ENCODE data around the gene ATXN2. TPM values are rescaled to one million over a fixed set of nuclear protein-coding genes. Genes with fewer than 3 reads are reported as not detected.

The ATXN2 gene
- total and polyA plus RNA-seq, 9 of the 15 experiments (the other 6 are each of a cell fraction or from before 2014, with no cell fraction given): 16.8 to 67.8 (median 29.3) TPM

- no peak for TF ChIP-seq NKRF (IDR thresholded peaks at IDR 0.05; ENCODE audit: borderline replicate concordance)
- no peak for TF ChIP-seq ESRRB (CRISPR knock-in tag; IDR thresholded peaks at IDR 0.05; ENCODE audit: borderline replicate concordance)
- no peak for TF ChIP-seq GTF2B (IDR thresholded peaks at IDR 0.05; ENCODE audit: extremely low read depth, insufficient read length)
- no peak for TF ChIP-seq HMG20A (CRISPR knock-in tag; conservative IDR thresholded peaks at IDR 0.05)
- no peak for TF ChIP-seq ZNF830 (CRISPR knock-in tag; IDR thresholded peaks at IDR 0.05)
- no peak for TF ChIP-seq SNIP1 (IDR thresholded peaks at IDR 0.05; ENCODE audit: low read depth)
- no peak for TF ChIP-seq ZNF23 (CRISPR knock-in tag; IDR thresholded peaks at IDR 0.05)
- TF ChIP-seq NUFIP1 (IDR thresholded peaks at IDR 0.05; ENCODE audit: partially characterized antibody): no peak
- no peak for TF ChIP-seq U2AF1 (optimal IDR thresholded peaks at IDR 0.05; ENCODE audit: low read depth, low read length)
- no peak for TF ChIP-seq MYNN (IDR thresholded peaks at IDR 0.05)
- no peak for TF ChIP-seq MYNN (CRISPR knock-in tag; IDR thresholded peaks at IDR 0.05)
- TF ChIP-seq ZMIZ1 (IDR thresholded peaks at IDR 0.05; ENCODE audit: low read depth in 2 of 2, low read length in 2 of 2): 0 out of 4 replicates have a peak, but pooled peaks of 1 of the 2 experiments have one; percentile 51
- TF ChIP-seq SRSF3 (IDR thresholded peaks at IDR 0.05; ENCODE audit: insufficient read depth, low read length): no peak
- TF ChIP-seq ARNT (IDR thresholded peaks at IDR 0.05): 0 out of 4 replicates have a peak, but pooled peaks of 1 of the 2 experiments have one; percentile 19
- no peak for TF ChIP-seq GMEB1 (CRISPR knock-in tag; IDR thresholded peaks at IDR 0.05)
- no peak for TF ChIP-seq ZNF354B (CRISPR knock-in tag; IDR thresholded peaks at IDR 0.05)
- no peak for TF ChIP-seq ZFP91 (CRISPR knock-in tag; IDR thresholded peaks at IDR 0.05)
- peak; percentile 66 for TF ChIP-seq TEAD4 (IDR thresholded peaks at IDR 0.05; ENCODE audit: low read length)
- TF ChIP-seq TEAD4 (CRISPR knock-in tag; IDR thresholded peaks at IDR 0.05; ENCODE audit: borderline replicate concordance): no peak
- no peak for TF ChIP-seq KDM2B (CRISPR knock-in tag; IDR thresholded peaks at IDR 0.05)
Measured at GRCh38 chr12:111578276-111578970, 20.7 kb downstream of the ATXN2 start (continued).

All from K562 (cell line).